Endometrial microvascular endothelial cells (primary cell): Measurements from ENCODE around the gene IFRD1. TPM values are rescaled to one million over a fixed set of nuclear protein-coding genes. Genes with fewer than 3 reads are reported as not detected.
"Not testable (repeated sequence)": the region's sequence is repeated elsewhere in the genome, so short reads cannot be mapped to it uniquely, and the experiment has no call there.

Experiments used
- in situ Hi-C: cut with HindIII; loops from 2 replicates; pipeline ENCODE4 v1.10.0; 2017; ENCODE audit warnings: low sequenced_read_pairs, low pct_unique_long_range_greater_than_20kb; ENCODE audit errors: inconsistent ontology term
- total RNA-seq: library from RNA; depleted of rRNA; stranded (reverse); fragments of >200 nt; gene quantifications from one replicate; pipeline ENCODE4 v1.2.3, GENCODE V29; 2015; ENCODE audit errors: inconsistent ontology term

Gene IFRD1
- total RNA-seq, 1 donor from 2014 or later = 18.2 TPM

DNA sequence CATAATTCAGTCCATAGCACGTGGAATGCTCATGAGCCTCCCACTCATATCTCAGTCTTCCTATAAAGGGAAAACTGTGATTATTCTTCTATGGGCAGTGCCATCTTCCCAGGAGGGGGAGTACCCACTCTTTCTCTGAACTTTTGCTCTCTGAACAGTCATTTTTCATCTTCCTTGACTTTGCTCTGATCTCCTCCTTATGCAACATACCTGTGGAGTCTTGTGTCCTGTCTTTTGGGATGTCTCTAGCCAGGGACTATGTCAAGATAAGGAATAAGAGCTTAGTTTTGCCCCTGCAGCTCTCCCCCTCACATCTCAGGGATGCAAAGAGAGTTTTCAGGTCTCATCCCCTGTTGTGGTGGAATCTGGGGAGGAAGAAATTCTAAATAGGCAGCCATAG, 58.1 kb downstream of the IFRD1 start:
- in situ Hi-C loops = no loop called here

DNA sequence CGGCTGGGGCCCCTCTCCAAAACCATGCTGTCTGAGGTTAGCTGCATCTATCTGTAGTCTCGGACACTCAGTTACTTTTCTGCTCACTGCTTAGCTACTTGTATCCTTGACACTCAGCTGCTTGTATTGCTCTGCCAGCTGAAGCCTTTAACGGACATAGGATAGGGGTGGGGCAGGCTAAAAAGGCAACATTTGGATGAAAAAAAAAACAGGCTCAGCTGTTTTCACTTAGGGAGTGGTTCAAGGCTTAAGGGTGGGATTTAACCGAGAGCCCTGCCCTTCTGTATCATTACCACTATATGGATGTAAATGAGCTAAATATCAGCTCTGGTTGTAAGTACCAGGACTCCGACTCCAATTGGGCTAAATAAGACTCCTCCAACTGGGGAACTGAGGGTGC, 59.1 kb downstream of the IFRD1 start:
- in situ Hi-C loops = no loop called here

DNA sequence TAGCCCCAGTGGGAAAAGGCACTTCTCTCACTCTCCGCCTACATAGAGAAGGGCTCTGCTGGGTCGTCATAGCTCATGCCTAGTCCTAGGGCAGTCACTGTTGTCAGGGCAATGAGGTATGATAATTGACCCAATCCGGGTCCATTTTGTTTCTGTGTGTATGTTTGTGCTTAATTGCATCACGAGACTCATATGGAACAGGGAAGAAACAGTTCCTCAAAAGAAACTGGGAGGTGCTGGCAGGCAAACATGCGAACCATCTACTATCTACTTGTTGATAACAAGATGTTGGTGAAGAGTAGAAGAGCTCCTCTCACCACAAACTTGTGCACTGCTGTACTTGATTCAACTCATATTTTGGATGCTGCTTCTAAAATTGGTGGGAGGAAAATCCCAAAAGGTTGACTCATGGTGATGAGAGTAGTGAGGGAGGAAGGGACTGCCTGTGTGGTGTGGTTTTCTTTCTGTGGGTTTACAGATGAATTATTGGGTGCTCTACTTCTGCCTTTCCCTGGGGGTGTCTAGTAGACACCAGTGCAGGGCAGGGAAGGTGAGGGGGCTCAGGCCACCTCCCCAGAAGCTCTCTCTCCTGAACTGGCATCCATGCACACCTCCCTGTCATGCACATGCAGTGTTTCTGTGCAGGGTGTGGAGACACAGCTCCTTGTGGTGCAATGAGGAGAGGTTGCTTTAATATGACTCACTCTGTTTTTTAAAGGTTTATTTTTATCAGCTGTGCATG, 59.9 kb downstream of the IFRD1 start:
- in situ Hi-C loops = no loop called here

DNA sequence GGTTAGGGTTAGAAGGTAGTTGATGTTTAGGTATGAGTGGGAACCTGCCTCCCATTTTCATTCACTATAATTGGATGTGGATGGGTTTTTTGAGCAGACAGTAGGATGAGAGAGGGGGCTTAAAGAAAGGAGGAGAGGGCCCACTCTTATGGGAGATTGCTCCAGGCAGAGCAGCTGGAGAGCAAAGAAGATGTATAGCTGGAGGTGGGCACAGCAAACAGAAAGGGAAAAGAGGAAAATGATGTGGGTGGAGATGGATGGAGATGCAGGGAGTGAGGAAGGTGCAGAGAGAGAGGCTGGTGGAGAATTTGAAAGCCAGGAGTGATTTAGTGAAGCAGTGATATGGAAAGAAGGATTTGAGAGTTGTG, 60.5 kb downstream of the IFRD1 start:
- in situ Hi-C loops = no loop called here

DNA sequence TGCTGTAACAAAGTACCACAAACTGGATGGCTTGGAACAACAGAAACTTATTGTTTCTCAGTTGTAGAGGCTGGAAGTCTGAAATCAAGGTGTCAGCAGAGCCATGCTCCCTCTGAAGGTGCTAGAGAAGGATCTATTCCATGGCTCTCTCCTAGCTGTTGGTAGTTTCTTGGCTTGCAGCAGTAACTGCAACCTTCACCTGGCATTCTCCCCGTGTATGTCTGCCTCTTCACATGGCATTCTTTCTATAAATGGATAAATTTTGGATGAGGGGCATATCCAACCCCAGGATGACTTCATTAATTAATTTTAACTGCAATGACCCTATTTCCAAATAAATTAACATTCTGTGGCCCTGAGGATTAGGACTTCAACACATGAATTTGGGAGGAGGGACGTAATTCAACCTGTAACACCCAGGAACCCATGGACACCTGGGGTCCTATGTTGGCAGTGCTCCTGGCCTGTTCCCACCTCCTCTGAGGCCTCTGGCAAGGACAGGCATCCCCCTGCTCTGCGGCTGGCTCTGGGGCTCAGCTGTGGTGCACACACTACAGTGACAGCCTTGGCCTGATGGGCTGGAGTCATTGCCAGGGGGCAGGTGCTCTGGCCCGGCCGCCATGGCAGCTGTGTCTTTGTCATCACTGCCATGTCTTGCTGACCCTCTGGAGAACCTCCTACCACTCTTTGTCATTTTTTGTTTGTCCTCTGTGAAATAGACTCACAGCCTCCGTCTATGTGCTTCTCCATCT, 61.4 kb downstream of the IFRD1 start:
- in situ Hi-C loops = no loop called here

- in situ Hi-C loops = no loop called here
Measured at GRCh38 chr7:112512451-112513210, 62.4 kb downstream of the IFRD1 start.

DNA sequence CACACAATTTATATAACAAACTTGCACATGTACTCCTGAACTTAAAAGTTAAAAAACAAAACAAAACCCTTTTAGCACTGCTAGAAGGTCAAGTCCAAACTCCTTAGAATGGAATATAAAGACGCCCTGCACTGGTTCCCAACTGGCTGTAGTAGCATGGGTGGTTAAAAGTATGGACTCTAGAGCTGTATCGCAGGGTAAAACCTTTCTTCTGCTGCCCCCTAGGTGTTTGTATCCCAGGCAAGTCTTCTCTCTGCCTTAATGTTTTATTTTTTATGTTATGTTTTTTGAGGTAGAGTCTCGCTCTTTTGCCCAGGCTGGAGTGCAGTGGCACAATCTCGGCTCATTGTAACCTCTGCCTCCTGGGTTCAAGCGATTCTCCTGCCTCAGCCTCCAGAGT, 65.7 kb downstream of the IFRD1 start:
- in situ Hi-C loops = no loop called here

- in situ Hi-C loops = not testable (repeated sequence)
Measured at GRCh38 chr7:112516418-112516817, 66.2 kb downstream of the IFRD1 start.

DNA sequence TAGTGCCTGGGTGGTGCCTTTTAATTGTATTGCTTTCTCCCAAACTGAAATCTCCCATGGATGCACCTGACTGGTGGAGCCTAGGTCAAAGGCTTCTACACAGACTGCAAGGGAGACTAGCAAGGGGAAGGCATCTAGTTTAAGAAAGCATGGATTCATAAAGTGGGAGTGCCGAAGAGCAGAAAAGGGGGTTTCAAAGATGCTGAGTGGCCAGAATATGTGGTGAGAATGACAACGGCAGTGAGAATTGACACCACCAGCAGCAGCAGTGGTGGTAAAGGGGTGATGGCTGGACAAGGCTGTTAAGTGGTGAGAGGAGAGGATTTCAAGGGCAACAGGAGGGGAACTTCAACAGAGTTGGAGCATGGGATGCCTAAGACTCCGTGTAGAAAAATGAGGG, 67.2 kb downstream of the IFRD1 start:
- in situ Hi-C loops = no loop called here

- in situ Hi-C loops = no loop called here
Measured at GRCh38 chr7:112520787-112521186, 70.5 kb downstream of the IFRD1 start.

- in situ Hi-C loops = no loop called here
Measured at GRCh38 chr7:112521942-112522341, 71.7 kb downstream of the IFRD1 start.

GRCh38 chr7:112523871-112524270, 73.6 kb downstream of the IFRD1 start:
- in situ Hi-C loops = no loop called here

Other genes starting within 250 kb of the IFRD1 start
- 49.5 TPM for gene DOCK4, start 244.1 kb upstream of the IFRD1 start, total RNA-seq
- 15.4 TPM for gene ZNF277, start 243.8 kb upstream of the IFRD1 start, total RNA-seq
- gene LSMEM1, start 30.5 kb downstream of the IFRD1 start, total RNA-seq = not detected